Measurements from ENCODE around the gene WIPF2.

GRCh38 chr17:40171750-40172149 is 47.4 kb upstream of the WIPF2 start:
- no peak for TF ChIP-seq ZBTB43 (CRISPR knock-in tag; IDR thresholded peaks at IDR 0.05)
- no peak for TF ChIP-seq FOXJ3 (CRISPR knock-in tag; IDR thresholded peaks at IDR 0.05; ENCODE audit: borderline replicate concordance)
- TF ChIP-seq, protein P1, sequence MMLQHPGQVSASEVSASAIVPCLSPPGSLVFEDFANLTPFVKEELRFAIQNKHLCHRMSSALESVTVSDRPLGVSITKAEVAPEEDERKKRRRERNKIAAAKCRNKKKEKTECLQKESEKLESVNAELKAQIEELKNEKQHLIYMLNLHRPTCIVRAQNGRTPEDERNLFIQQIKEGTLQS (CRISPR knock-in tag; conservative IDR thresholded peaks at IDR 0.05): no peak
- no peak for TF ChIP-seq CTCF (IDR thresholded peaks at IDR 0.05)
- TF ChIP-seq NFE2L1 (CRISPR knock-in tag; IDR thresholded peaks at IDR 0.05): no peak
- TF ChIP-seq HMGXB4 (CRISPR knock-in tag; IDR thresholded peaks at IDR 0.05): no peak
- TF ChIP-seq CREB1 (CRISPR knock-in tag; IDR thresholded peaks at IDR 0.05): no peak

Data from WTC11 (cell line).